Panc1 (cell line): Measurements from ENCODE around the gene CREG1.

Experiments used
- POLR2AphosphoS5 ChIP-seq: IDR thresholded peaks from 2 replicates; pipeline ENCODE4 v1.6.1; 2012; ENCODE audit warnings: mild to moderate bottlenecking, low read depth, low read length, moderate library complexity
- TCF7L2 ChIP-seq: IDR thresholded peaks from 2 replicates; pipeline ENCODE4 v1.6.1; 2011; ENCODE audit warnings: mild to moderate bottlenecking, low read depth, low read length, inconsistent platforms
- TF ChIP-seq, protein P1 (sequence below): fragments of 450-650 bp; IDR thresholded peaks from 2 replicates; pipeline ENCODE4 v1.5.1; 2017; ENCODE audit warnings: mild to moderate bottlenecking

DNA sequence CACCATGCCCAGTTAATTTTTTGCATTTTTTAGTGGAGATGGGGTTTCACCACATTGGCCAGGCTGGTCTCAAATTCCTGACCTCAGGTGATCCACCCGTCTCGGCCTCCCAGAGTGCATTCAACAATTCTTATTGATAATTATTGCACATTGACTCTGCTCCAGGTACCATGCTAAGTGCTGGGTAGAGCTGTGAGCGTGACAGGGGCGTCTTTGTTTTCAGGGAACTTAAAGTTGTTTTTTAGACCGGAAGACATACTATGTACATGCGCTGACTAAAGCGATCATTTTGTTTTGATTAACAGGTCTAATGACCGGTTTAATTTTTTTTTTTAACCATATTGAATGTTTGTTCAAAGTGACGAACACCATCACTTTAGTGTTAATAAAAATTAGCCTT is 39.3 kb downstream of the CREG1 start:
- TF ChIP-seq, protein P1, sequence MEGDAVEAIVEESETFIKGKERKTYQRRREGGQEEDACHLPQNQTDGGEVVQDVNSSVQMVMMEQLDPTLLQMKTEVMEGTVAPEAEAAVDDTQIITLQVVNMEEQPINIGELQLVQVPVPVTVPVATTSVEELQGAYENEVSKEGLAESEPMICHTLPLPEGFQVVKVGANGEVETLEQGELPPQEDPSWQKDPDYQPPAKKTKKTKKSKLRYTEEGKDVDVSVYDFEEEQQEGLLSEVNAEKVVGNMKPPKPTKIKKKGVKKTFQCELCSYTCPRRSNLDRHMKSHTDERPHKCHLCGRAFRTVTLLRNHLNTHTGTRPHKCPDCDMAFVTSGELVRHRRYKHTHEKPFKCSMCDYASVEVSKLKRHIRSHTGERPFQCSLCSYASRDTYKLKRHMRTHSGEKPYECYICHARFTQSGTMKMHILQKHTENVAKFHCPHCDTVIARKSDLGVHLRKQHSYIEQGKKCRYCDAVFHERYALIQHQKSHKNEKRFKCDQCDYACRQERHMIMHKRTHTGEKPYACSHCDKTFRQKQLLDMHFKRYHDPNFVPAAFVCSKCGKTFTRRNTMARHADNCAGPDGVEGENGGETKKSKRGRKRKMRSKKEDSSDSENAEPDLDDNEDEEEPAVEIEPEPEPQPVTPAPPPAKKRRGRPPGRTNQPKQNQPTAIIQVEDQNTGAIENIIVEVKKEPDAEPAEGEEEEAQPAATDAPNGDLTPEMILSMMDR = no peak
- TF ChIP-seq POLR2AphosphoS5 = no peak
- TF ChIP-seq TCF7L2 = no peak
